Trophoblast cell (in vitro differentiated cells and primary cell): ENCODE data around the gene BUD23.
"Not testable (repeated sequence)": the region's sequence is repeated elsewhere in the genome, so short reads cannot be mapped to it uniquely, and the experiment has no call there.

Experiments used
- DNase-seq, 2 donors: peaks; one replicate each; pipeline ENCODE4 v3.0.0-alpha.2; 2016
- H2AFZ ChIP-seq: 2 replicates; pipeline ENCODE4 v1.6.1; 2013; ENCODE audit warnings: low read length, moderate library complexity, mild to moderate bottlenecking; ENCODE audit not compliant: insufficient read depth, poor library complexity
- H2AK5ac ChIP-seq: 2 replicates; pipeline ENCODE4 v1.6.1; 2013; ENCODE audit warnings: mild to moderate bottlenecking, low read length
- H2BK120ac ChIP-seq: 2 replicates; pipeline ENCODE4 v1.6.1; 2013; ENCODE audit warnings: low read length, mild to moderate bottlenecking, moderate library complexity; ENCODE audit not compliant: insufficient read depth, poor library complexity
- H2BK12ac ChIP-seq: 2 replicates; pipeline ENCODE4 v1.6.1; 2013; ENCODE audit warnings: mild to moderate bottlenecking, low read length, moderate library complexity
- H2BK5ac ChIP-seq: 2 replicates; pipeline ENCODE4 v1.6.1; 2013; ENCODE audit warnings: low read length, low read depth, moderate library complexity, mild to moderate bottlenecking; ENCODE audit not compliant: poor library complexity
- H3K14ac ChIP-seq: 2 replicates; pipeline ENCODE4 v1.6.1; 2013; ENCODE audit warnings: mild to moderate bottlenecking, low read length
- H3K18ac ChIP-seq: 2 replicates; pipeline ENCODE4 v1.6.1; 2013; ENCODE audit warnings: mild to moderate bottlenecking, low read length
- H3K23ac ChIP-seq: 2 replicates; pipeline ENCODE4 v1.6.1; 2013; ENCODE audit warnings: low read length
- H3K27ac ChIP-seq: 2 replicates; pipeline ENCODE4 v1.5.1; 2013; ENCODE audit warnings: low read depth, mild to moderate bottlenecking, inconsistent platforms, low read length, moderate library complexity
- H3K27me3 ChIP-seq: 2 replicates; pipeline ENCODE4 v1.6.1; 2013; ENCODE audit warnings: inconsistent platforms, mild to moderate bottlenecking, low read length, moderate library complexity; ENCODE audit not compliant: insufficient read depth
- H3K36me3 ChIP-seq, 2 experiments: 1 replicate in 1 of 2; 2 replicates in 1 of 2; pipeline ENCODE4 v1.6.1; 2013; ENCODE audit warnings: low read length in 2 of 2, mild to moderate bottlenecking in 2 of 2, moderate library complexity in 1 of 2; ENCODE audit not compliant: insufficient read depth in 2 of 2, control insufficient read depth in 1 of 2
- H3K4ac ChIP-seq: 2 replicates; pipeline ENCODE4 v1.6.1; 2013; ENCODE audit warnings: low read depth, mild to moderate bottlenecking, low read length, moderate library complexity
- H3K4me1 ChIP-seq, 2 experiments: 1 replicate in 1 of 2; 2 replicates in 1 of 2; pipeline ENCODE4 v1.6.1; 2013; ENCODE audit warnings: low read length in 2 of 2, mild to moderate bottlenecking in 2 of 2, moderate library complexity in 1 of 2; ENCODE audit not compliant: insufficient read depth in 2 of 2, control insufficient read depth in 1 of 2
- H3K4me2 ChIP-seq: 2 replicates; pipeline ENCODE4 v1.6.1; 2013; ENCODE audit warnings: inconsistent platforms, mild to moderate bottlenecking, low read length, moderate library complexity
- H3K4me3 ChIP-seq: 2 replicates; pipeline ENCODE4 v1.5.1; 2013; ENCODE audit warnings: mild to moderate bottlenecking, low read depth, low read length, inconsistent platforms
- H3K79me1 ChIP-seq: one replicate; pipeline ENCODE4 v1.6.1; 2013; ENCODE audit warnings: low read length
- H3K79me2 ChIP-seq: 2 replicates; pipeline ENCODE4 v1.6.1; 2013; ENCODE audit warnings: low read length, mild to moderate bottlenecking; ENCODE audit not compliant: control insufficient read depth, insufficient read depth, poor library complexity
- H3K9ac ChIP-seq: 2 replicates; pipeline ENCODE4 v1.6.1; 2013; ENCODE audit warnings: mild to moderate bottlenecking, low read length
- H3K9me3 ChIP-seq: 2 replicates; pipeline ENCODE4 v1.6.1; 2013; ENCODE audit warnings: low read depth, mild to moderate bottlenecking, control low read depth, inconsistent platforms, low read length; ENCODE audit not compliant: insufficient read depth
- H4K12ac ChIP-seq: 2 replicates; pipeline ENCODE4 v1.6.1; 2013; ENCODE audit warnings: low read depth, mild to moderate bottlenecking, low read length, moderate library complexity
- H4K8ac ChIP-seq: 2 replicates; pipeline ENCODE4 v1.6.1; 2013; ENCODE audit warnings: low read depth, mild to moderate bottlenecking, low read length, moderate library complexity
- H4K91ac ChIP-seq: one replicate; pipeline ENCODE4 v1.6.1; 2013; ENCODE audit warnings: low read depth, mild to moderate bottlenecking, low read length, moderate library complexity
- WGBS: extraction: QIAGEN DNeasy Blood & Tissue Kit; methylation state at CpG from one replicate; pipeline ENCODE4 v1.1.7; 2013; ENCODE audit warnings: missing lambda C conversion rate; ENCODE audit not compliant: insufficient read length, insufficient coverage; ENCODE audit errors: extremely low coverage; 5-methylcytosine and 5-hydroxymethylcytosine counted together

Gene BUD23

DNA sequence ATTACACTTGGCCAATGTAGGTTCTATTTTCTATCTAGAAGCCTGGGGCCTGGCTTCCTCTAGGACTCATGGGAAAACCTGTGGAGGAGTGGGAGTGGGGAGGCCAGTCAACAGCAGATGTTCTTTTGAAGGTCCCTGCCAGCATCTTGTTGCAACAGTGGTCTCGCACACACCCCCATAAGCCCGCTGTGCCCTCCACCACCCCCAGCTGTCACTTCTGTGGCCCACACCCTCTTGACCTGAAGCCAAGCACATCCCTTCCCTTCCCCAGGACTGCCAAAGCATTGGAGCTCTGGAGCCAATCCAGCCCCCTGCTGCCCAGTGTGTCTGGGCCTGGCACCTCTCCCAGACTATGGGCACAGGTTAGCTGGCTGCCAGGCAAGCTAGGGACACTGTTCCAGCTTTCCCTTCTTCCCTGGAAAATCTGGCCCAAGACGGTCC is 38.0 kb downstream of the BUD23 start:
- Histone ChIP-seq H3K23ac (no peak overlapping the region), H3K27me3 (peaks cover 5% of the 10 kb centered on the region), H3K4ac (no peak overlapping the region), H3K14ac (no peak overlapping the region), H3K18ac (no peak overlapping the region), H4K8ac (no peak overlapping the region), H4K12ac (no peak overlapping the region), H3K79me1 (peaks cover 3% of the 10 kb centered on the region), H2AFZ (no peak overlapping the region), H3K9me3 (no peaks in the 10 kb centered on the region), H2BK120ac (no peak overlapping the region), H3K4me3 (no peak overlapping the region), H4K91ac (no peak overlapping the region), H3K4me2 (no peak overlapping the region), H3K27ac (no peak overlapping the region), H3K36me3 (no peaks in the 10 kb centered on the region), H3K79me2 (peaks cover 2% of the 10 kb centered on the region), H2BK5ac (no peak overlapping the region), H3K4me1 (peaks cover 3 to 11% of the 10 kb centered on the region in 2 experiments), H2AK5ac (no peak overlapping the region), H3K9ac (no peak overlapping the region), H2BK12ac (no peak overlapping the region)
- no peak for DNase-seq
- no CpG with 5 or more reads among the region's 3 CpGs for WGBS

DNA sequence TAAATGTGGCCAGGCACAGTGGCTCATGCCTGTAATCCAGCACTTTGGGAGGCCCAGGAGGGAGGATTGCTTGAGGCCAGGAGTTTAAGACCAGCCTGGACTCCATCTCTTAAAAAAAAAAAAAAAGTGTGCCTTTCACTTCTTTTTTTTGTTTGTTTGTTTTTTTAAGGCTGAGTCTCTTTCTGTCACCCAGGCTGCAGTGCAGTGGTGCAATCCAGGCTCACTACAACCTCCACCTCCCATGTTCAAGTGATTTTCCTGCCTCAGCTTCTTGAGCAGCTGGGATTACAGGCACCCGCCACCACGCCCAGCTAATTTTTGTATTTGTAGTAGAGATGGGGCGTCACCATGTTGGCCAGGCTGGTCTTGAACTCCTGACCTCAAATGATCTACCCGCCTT is 38.8 kb downstream of the BUD23 start:
- not testable (repeated sequence) for H3K27me3 ChIP-seq, H4K91ac ChIP-seq, H3K79me1 ChIP-seq, H2AK5ac ChIP-seq, H4K8ac ChIP-seq, H3K14ac ChIP-seq, H3K9me3 ChIP-seq, H3K4me2 ChIP-seq, H3K23ac ChIP-seq, H4K12ac ChIP-seq, H3K4me1 ChIP-seq, H2AFZ ChIP-seq, H2BK120ac ChIP-seq, DNase-seq, H3K36me3 ChIP-seq, H3K4me3 ChIP-seq, H3K4ac ChIP-seq, H3K9ac ChIP-seq, H3K27ac ChIP-seq, H3K79me2 ChIP-seq, H3K18ac ChIP-seq, H2BK12ac ChIP-seq, H2BK5ac ChIP-seq
- no CpG with 5 or more reads among the region's 4 CpGs for WGBS

DNA sequence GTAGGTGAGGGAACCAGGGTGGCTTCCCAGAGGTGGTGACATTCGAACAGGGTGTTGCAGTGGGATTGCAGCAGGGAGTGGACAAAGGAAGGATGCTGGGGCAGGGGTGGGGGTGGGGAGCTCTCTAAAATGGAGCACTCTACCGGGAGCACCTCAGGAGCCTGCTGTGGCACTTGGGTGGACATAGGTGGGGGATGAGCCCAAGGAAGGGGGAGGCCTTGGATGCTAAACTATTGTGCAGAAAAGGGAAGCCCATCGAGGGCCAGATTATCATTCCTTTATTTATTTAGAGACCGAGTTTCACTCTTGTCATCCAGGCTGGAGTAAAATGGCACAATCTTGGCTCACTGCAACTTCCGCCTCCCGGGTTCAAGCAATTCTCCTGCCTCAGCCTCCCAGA is 39.4 kb downstream of the BUD23 start:
- DNase-seq: no peak
- H3K27ac ChIP-seq: no peak overlapping the region
- no peaks in the 10 kb centered on the region for H3K9me3 ChIP-seq
- no peak overlapping the region for H2AFZ ChIP-seq
- H3K4me3 ChIP-seq: no peak overlapping the region
- no peak overlapping the region for H3K14ac ChIP-seq
- H3K79me2 ChIP-seq: peaks cover 2% of the 10 kb centered on the region
- no peak overlapping the region for H4K12ac ChIP-seq
- no peak overlapping the region for H2BK12ac ChIP-seq
- H2BK120ac ChIP-seq: no peak overlapping the region
- no CpG with 5 or more reads among the region's 6 CpGs for WGBS
- H2AK5ac ChIP-seq: no peak overlapping the region
- no peak overlapping the region for H2BK5ac ChIP-seq
- H3K79me1 ChIP-seq: peaks cover 3% of the 10 kb centered on the region
- peaks cover 5% of the 10 kb centered on the region for H3K27me3 ChIP-seq
- H4K8ac ChIP-seq: no peak overlapping the region
- H4K91ac ChIP-seq: no peak overlapping the region
- H3K18ac ChIP-seq: no peak overlapping the region
- H3K36me3 ChIP-seq: no peaks in the 10 kb centered on the region
- H3K4me1 ChIP-seq: peaks cover 3 to 9% of the 10 kb centered on the region in 2 experiments
- H3K23ac ChIP-seq: no peak overlapping the region
- no peak overlapping the region for H3K4ac ChIP-seq
- H3K9ac ChIP-seq: no peak overlapping the region
- no peak overlapping the region for H3K4me2 ChIP-seq

DNA sequence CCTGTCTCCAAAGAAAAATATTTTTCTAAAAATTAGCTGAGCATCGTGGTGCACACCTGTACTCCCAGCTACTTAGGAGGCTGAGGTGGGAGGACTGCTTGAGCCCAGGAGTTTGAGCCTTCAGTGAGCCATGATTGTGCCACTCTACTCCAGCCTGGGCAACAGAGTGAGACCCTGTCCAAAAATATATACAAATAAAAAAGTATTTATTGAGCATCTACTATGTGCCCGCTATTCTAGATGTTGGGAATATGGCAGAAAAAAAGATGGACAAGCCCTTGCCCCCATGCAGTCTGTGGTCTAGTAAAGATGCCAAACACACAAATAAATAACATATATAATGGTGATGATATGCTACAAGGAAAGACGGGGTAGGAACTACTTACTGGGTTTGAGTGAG is 40.4 kb downstream of the BUD23 start:
- Histone ChIP-seq H3K4me3 (no peak overlapping the region), H2BK120ac (no peak overlapping the region), H4K91ac (no peak overlapping the region), H4K8ac (no peak overlapping the region), H3K9ac (no peak overlapping the region), H3K36me3 (no peaks in the 10 kb centered on the region), H3K4ac (no peak overlapping the region), H2AFZ (no peak overlapping the region), H3K18ac (no peak overlapping the region), H3K27me3 (peaks cover 5% of the 10 kb centered on the region), H3K14ac (no peak overlapping the region), H3K79me2 (peaks cover 2% of the 10 kb centered on the region), H3K79me1 (peaks cover 3% of the 10 kb centered on the region), H2BK12ac (no peak overlapping the region), H3K4me2 (no peak overlapping the region), H3K4me1 (peaks cover 2 to 4% of the 10 kb centered on the region in 2 experiments), H3K23ac (no peak overlapping the region), H4K12ac (no peak overlapping the region), H2AK5ac (no peak overlapping the region), H3K9me3 (no peaks in the 10 kb centered on the region), H3K27ac (no peak overlapping the region), H2BK5ac (no peak overlapping the region)
- WGBS: no CpG with 5 or more reads among the region's 3 CpGs
- DNase-seq: no peak
